Activated CD4-positive, alpha-beta T cell treated with anti-CD3 and anti-CD28 coated beads, Interleukin-2, Interleukin-6, amounts not matched to agents 100 ng/mL and 50 ng/mL, durations not matched to agents 16 hours and 8 hours (primary cell): ENCODE measurements around the gene SHC2.
"Not testable (repeated sequence)": the region's sequence is repeated elsewhere in the genome, so short reads cannot be mapped to it uniquely, and the experiment has no call there.

Experiments
- DNase-seq: peaks from one replicate; pipeline ENCODE4 v3.0.0-alpha.2; 2020

Gene SHC2

DNA sequence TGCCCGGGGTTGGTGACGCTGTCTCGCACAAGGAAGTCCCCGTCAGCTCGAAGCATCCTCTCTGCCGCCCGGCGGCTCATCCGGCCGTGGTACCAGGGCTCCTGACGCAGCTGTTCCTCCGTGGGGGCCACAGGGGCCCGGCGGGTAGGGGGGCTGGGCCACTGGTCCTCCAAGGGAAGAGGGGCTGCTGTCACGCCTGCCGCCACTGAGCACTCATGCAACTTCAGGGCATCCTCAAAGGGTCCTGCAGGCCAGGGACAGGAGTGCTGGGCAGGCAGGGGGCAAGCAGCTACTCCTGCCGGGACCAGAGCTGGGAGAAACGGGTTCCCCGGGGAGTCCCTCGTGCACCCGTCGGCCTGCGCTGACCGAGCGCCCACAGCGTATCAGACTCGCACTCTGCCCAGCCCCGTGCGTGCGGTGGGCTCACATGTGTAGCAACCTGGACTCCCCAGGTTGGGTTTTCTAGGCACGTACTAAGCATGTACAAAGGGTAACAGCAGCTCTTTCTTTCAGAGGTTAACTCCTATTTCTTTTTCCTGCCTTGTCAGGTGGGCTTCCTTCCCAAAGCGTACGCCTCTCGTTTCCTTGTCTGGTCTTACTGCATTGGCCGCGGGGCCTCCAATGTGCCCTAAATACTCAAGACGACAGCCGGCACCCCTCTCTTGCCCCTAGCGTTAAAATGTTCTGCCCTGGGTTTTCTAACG lies 38.5 kb downstream of the SHC2 start:
- DNase-seq: no peak

DNA sequence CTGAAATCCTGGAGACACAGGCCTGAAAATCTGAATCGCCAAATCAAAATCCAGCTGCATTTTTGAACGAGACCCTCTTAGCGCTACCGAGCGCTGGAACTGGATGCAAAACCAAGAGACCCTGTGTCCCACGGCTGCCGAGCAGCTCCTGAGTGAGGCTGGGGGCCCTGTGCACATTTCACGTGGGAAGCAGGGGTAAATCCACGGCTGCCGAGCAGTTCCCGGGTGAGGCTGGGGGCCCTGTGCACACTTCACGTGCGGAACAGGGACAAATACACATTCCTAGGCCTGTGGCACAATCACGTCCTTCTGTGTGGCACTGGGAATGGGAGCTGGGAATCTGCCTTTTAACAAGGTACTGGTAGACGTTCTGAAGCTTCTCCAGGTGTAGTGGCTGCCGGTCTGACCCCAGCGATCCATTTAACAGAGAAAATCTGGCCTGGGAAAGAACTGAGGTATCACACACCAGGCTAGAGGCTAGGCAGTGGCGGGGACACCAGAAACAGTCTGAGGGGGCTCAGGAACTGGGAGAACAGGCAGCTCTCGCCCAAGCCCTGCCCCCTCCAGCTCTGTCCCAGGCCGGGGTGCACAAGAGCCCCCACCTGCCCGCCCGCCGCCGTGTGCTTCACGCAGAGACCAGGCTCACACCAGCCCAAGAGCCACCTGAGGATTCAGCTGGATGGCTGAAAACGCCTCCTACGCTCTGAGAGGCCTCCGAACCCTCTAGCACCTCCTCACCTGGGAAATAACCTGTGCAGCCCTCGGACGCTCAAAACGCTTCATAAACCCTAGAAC lies 40.9 kb downstream of the SHC2 start:
- no peak for DNase-seq

DNA sequence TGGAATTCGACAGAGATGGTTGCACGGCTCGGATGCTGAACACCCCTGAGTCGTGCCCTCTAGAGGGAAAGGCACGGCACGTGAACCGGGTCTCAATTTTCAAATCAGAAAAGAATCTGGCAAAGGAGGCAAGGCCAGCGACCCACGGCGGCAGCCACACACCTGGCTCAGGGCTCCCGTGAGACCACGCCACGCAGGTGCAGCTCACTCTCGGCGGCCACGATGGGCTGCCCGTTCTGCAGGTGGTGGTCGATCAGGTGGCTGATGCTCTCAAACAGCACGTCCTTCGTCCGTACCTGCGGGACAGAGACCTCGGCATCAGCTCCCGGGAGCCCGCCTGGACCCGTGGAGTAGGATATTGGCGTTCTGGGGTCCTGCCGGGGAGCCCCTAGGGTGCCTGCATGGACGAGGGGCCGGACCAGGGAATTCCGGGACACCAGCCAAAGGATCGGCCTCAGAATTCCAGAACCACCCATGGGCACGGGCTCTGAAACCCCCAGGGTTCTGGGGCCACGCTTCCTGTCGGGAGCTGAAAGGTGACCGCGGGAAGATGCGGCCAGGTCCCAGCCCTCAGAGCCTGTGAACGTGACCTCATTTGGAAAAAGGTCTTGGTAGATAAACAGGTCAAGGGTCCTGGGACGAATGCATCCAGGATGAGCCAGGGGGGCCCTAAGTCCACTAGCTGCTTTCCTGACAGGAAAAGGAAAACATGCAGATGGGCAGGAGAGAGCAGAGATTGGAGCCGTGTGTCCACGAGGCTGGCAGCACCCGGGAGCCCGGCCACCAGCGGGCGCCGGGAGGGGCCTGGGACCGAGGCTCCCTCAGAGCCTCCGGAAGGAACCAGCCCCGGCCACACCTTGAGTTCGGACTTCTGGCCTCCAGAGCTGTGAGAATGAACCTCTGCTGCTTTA lies 41.8 kb downstream of the SHC2 start:
- DNase-seq: no peak

DNA sequence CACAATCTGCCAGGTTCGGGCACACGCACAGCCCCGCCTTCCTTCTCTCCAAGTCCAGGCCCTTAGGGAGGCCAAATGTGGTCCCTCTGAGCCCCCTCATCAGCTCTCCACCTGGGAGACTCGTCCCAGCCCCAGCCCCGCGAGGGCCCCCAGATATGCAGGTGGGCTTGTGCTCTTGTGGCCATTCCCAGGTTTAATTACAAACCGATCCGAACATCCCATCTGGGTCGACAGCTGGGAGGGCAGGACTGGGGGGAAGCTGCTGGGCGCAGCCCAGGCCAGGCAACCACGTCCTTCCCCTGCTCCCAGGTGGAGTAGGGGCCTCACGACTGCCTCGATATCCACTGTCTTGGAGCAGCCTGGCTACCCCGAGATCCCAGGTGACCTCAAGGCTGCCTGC lies 44.4 kb downstream of the SHC2 start:
- no peak for DNase-seq

DNA sequence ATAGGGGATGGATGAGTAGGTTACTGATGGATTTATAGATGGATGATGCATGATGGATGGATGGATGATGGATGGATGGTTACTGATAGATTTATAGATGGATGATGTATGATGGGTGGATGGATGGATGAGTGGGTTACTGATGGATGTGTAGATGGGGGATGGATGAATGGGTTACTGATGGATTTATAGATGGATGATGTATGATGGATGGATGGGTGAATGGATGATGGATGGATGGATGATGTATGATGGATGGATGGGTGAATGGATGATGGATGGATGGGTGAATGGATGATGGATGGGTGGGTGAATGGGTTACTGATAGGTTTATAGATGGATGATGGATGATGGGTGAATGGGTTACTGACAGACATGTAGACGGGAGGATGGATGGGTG lies 45.5 kb downstream of the SHC2 start:
- DNase-seq: no peak

DNA sequence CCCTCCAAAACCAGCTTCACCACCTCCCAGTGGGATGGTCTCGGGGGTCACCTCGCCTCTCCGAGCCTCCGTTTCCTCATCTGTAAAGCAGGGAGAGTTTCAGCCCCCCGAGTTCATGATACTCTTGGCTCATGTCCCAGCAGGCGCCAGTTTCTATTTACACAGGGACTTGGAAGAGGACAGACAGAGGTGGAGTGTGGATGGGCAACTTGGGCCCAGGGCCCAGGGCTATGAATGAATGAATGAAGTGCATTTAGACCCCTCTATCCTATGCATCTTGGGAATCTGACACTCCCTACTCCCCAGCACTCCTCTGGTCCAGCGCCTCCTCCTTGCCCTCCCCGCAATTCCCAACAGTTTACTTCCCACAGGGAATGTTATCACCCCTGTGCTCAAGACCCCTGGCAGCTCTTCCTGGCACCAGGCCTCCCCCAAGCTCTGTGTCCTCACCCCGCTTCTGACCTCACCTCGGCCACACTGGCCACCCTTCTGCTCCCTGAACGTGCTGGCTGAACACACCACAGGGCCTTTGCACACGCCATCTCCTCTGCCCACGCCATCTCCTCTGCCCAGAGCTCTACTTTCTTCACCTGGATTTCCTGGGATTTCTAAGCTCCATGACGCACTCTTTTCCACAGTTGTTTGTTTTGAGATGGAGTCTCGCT lies 46.9 kb downstream of the SHC2 start:
- DNase-seq: no peak

DNA sequence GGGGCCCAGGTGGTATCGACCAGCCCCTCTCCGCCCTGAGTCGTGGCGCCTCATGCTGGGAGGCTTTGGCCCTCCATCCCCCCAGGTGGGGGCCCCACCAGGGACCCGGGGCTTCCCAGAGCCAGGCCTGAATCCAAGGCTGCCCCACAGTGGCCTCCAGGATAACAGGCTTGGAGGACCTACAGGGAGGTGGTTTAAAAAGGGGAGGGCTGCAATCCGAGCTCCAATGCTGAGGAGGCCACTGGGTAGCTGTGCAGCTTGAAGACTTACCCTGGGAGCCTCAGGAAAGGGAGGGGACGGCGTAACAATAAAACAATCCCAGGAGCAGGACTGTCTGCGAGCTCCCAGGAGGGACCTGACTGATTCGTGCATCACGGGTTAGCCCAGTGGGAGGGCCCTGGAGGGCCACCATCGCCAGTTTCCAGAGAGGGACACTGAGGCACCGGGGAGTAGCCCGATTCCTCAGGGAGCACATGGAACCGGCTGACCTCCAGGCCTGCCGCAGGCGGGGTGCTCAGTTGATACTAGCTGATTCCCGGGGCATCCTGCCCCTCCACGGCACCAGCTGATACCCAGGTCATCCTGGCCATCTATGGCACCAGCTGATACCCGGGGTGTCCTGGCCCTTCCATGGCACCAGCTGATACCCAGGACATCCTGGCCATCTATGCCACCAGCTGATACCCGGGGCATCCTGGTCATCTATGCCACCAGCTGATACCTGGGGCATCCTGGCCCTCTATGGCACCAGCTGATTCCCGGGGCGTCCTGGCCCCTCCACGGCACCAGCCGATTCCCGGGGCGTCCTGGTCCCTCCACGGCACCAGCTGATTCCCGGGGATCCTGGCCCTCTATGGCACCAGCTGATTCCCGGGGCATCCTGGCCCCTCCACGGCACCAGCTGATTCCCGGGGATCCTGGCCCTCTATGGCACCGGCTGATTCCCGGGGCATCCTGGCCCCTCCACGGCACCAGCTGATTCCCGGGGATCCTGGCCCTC lies 48.2 kb downstream of the SHC2 start:
- DNase-seq: no peak

DNA sequence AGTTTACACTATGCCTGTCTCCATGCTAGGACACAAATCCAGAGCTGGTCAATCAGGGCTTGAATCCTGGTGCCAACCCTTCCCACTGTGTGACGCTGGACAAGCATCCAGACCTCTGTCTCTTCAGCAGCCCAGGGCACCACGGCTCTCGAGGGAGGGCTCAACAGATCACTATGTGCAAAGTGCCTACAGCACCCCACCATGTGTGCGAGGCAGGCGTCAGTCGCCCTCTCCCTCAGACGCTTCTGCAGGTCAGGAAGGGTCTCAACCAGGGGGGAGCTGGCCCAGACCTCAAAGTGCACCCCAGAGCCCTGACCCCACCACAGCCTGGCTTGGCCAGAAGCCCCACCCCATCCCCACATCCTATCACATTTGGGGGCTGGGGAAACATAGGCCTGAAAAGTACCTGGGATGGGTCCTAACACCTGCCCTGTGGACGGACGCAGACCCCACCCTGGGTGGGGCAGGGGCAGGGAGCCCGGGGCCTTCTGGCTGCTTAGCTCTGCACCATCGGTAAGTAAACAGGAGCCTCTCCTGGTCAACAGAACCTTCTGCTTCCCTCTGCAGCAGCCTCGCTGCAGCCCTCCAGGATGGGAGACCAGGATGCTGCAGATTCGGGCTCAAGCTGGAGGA lies 49.0 kb downstream of the SHC2 start:
- no peak for DNase-seq

DNA sequence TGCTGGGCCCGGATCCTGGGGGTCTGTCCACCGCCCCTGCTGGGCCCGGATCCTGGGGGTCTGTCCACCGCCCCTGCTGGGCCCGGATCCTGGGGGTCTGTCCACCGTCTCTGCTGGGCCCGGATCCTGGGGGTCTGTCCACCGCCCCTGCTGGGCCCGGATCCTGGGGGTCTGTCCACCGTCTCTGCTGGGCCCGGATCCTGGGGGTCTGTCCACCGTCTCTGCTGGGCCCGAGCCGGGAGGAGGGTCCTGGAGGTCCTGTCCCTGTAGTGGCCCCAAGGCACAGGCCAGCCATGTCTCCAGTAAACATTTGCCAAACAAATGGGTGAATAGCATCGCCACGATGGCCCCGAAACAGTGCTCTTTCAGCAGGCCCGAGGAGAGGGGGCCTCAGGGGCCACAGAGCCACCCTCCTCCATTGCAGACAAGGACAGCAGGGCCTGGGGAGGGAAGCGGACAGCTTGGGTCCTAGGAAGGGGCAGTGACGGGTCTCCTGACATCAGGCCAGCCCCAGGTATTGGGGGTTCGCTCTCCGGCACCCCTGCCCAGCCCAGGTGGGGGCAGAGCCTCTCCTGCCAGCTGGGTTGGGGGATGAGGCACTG lies 49.6 kb downstream of the SHC2 start:
- DNase-seq: not testable (repeated sequence)

DNA sequence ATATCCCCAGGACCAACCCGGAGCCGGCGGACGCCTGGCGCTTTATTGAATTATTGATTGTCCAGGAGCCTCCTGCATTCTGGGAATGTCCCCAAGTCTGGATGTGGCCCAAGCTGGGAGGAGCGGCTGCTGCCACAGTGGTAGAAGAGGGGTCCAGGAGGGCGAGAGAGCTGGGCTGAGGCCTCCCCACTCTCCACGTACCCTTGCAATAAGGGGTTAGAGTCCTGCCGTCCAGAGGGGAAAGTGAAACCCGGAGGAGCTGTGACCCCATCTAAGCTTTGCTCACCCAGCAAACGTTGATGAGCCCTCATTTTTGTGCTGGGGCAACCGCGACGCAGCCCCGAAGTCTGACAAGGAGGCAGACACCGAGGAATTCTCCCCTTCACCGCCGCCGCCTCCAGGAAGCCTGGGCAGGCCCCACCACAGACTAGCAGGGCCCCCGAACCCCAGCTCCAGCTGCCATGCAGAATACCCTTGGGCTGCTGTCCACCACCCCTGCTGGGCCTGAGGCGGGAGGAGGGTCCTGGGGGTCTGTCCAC lies 50.5 kb downstream of the SHC2 start:
- DNase-seq: no peak

DNA sequence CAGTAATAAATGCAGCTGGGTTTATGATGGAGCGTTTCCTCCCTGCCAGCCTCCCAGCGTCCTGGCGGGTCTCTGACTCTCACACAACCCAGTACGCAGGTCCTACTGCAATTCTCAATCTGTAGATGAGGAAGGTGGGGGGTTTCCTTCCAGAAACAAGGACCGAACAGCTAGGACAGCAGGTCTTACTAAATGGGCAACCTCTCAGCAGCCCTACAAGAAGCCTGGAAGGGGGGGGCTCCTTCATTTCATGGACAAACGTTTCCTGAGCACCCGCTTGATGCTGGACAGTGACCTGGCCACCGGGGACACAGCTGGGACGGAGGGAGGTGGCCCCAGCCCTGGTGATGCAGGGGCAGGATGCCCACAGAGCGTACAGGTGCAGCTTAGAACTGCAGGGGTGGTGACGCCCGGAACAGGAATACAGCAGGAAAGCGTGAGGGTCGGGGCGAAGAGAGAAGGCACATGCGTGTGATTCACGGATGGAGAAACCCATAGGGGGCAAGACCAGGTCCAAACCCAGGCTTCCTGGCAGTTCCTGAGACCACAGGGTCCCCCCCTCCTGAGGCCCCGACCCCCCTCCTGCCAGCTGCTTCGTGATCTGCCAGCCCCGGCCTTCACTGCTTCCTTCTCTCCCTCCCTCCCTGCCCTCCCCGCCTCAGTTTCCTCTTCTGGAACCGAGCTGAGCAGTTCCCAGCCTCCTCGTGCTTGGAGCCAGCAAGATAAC lies 51.2 kb downstream of the SHC2 start:
- DNase-seq: no peak

DNA sequence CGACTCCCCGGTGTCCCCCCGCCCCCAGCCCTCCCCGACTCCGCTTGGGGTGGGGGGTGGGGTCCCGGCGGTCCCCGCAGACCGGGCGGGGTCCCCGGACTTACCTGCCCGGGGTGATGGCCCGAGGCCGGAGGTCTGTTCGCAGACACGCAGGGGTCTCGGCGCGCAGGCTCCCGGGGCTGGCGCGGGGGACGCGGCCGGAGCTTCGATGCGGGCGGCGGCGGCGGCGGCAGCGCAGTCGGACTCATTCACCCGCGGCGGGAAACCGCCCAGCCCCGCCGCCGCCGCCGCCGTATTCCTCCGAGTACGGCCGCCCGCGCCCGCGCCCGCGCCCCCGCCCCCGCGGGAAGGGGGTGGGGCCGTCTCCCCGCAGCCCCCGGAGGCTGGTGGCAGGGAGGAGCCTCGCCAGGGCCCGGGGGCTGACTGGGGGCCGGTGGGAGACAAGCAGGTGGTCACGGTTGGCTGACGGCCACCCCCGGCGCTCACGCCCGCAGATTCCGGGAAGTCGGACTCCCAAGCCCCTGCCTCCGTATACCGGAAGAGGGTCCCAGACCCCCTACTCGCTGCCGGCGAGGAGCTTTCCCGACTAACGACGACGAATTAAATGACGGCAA lies 51.8 kb downstream of the SHC2 start, which contains the start of gene C2CD4C:
Gene C2CD4C (minus strand): TSS at position 246 of the 614 bp plus-strand sequence. CDS start 786 bp downstream, outside the sequence.
- DNase-seq: peak; percentile 19

DNA sequence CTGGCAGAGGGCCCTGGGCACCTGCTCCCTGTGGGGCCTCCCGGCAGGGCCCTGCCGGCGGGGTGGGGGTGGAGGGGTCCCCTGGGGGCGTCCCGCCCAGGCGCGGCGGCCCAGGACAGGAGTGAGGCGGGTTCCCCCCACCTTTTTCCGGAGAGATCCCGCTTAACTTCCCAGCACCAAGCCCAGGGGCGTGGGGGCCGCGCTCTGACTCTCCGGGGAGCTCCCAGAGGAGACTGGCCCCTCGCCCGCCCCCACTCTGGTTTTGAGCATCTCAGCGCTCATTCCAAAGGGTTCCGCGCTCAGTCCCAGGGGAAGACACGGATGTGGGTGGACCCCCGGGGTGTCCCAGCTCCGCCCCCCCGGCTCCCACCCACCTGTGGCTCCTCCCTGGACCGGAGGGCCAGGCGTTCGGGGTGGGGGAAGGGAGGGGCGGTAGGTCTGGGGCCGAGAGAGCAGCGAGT lies 52.4 kb downstream of the SHC2 start:
- no peak for DNase-seq

DNA sequence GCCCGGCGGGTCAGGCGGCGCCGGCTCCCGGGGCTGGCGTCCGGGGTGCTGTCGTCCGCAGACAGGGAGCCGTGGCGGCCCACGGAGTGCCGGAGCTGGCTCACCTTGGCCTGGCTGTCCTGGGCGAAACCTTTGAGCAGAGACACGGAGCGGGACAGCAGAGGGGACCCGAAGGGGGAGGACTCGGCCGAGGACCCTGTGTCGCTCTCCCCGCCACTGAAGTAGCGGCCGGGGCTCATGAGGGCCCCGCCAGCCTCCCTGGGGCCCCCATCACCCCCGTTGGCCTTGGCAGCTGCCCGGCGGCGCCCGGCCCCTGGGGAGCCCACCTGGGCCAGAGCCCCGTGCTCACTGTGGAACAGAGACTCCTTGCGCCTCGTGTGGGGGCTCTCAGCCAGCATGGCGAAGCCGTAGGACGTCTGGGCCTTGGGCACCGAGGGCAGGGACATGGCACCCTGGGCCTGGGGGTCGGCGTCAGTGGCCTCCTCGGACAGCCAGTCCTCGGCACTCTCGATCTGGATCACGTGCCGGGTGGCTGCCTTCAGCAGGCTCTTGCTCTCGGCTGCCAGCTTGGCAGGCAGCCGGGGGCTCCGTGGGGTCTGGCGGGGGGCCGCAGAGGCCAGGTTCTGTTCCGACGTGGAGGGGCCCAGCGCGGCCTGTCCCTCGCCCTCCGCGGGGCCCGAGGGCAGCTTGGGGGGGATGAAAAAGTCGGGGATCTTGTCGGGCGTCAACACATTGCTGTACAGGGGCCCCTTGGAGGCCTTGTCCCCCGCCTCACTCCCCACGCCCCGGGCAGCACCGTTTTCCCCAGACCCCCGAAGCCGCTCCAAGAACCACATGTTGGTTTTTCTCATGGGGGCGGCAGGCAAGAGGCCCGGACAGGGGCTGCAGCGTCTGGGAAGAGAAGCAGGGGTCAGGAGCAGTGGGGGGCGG lies 53.1 kb downstream of the SHC2 start:
- DNase-seq: no peak

DNA sequence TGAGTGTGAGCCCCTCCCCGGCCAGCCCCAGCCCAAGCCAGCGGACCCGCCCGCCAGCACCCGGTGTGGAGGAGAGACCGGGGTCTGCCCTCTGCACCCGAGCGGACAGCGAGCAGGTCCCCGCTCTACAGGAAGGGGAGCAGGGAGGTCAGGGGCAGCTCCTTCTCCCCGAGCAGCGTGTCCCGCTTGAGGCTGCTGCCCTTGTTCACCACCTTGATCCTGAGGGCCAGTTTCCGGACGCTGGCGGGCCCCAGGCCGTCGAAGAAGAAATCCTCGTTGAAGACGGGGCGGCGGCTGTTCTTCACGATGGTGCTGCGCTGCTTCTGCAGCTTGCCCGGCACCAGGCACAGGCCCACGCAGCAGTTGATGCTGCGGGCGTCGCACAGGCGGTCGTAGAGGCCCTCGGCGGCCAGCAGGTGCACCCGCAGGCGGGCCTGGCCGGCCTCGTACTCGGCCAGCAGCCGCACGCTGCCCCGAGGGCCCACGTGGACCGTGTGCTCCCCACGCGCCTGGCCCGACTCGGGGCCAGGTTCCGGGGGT lies 53.8 kb downstream of the SHC2 start:
- DNase-seq: no peak

DNA sequence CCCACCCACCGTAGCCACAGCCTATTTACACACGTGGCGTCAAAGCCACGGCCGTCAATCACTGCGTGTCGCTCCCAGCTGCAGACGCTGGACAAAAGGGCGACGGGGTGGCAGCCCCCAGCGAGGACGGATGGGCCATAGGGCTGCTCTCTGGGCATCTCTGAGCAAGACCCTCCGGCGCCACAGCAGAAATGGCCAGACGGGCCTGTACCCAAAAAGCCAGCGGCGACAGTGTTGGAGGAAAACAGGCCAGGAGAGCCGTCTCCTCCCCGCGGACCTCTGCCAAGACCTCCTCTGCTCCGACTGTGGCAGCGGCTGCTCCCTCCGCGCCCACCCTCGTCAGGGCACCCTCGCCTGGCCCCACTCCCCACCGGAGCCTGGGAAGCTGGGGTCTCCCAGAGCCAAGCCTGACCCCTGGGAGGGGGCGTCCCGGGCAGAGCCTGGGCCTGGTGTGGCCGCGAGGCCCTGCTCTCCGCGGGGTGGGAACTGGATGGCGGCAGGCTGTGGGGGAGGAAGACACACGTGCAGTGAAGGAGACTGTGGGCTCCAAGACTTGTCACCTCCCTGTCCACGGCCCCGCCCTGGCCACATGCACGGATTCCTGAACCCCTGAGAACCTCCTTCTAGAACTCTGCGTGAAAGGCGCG lies 54.6 kb downstream of the SHC2 start:
- DNase-seq: no peak
